ELF-1 (cell line): ENCODE results near the gene ADAMTS6.
"Not testable (repeated sequence)": the region's sequence is repeated elsewhere in the genome, so short reads cannot be mapped to it uniquely, and the experiment has no call there.

Source experiments
- DNase-seq: peaks from one replicate; pipeline ENCODE4 v3.0.0-alpha.2; 2016; ENCODE audit warnings: low read depth, low spot score

ADAMTS6 gene

GRCh38 chr5:65199993-65200675 lies 281.6 kb downstream of the ADAMTS6 start:
- no peak for DNase-seq

- no peak for DNase-seq
Observed at GRCh38 chr5:65198456-65199120, 283.1 kb downstream of the ADAMTS6 start.

- no peak for DNase-seq
Observed at GRCh38 chr5:65197531-65198455, 283.9 kb downstream of the ADAMTS6 start.

GRCh38 chr5:65194871-65195270 lies 286.8 kb downstream of the ADAMTS6 start:
- DNase-seq: no peak

GRCh38 chr5:65192331-65192730 lies 289.4 kb downstream of the ADAMTS6 start:
- DNase-seq: no peak

- DNase-seq: no peak
Observed at GRCh38 chr5:65191554-65192135, 290.1 kb downstream of the ADAMTS6 start.

- DNase-seq: no peak
Observed at GRCh38 chr5:65190328-65191053, 291.2 kb downstream of the ADAMTS6 start.

GRCh38 chr5:65186646-65187227 lies 295.0 kb downstream of the ADAMTS6 start:
- DNase-seq: no peak

- no peak for DNase-seq
Observed at GRCh38 chr5:65185468-65185867, 296.3 kb downstream of the ADAMTS6 start.

- peak; percentile 51 for DNase-seq
Observed at GRCh38 chr5:65184780-65185179, 296.9 kb downstream of the ADAMTS6 start.

GRCh38 chr5:65174231-65174630 lies 307.5 kb downstream of the ADAMTS6 start:
- not testable (repeated sequence) for DNase-seq

- no peak for DNase-seq
Observed at GRCh38 chr5:65173130-65173525, 308.6 kb downstream of the ADAMTS6 start.

- no peak for DNase-seq
Observed at GRCh38 chr5:65172486-65173129, 309.1 kb downstream of the ADAMTS6 start.

GRCh38 chr5:65171645-65172044 lies 310.1 kb downstream of the ADAMTS6 start:
- DNase-seq: no peak

GRCh38 chr5:65163698-65164097 lies 318.0 kb downstream of the ADAMTS6 start:
- DNase-seq: no peak

GRCh38 chr5:65161655-65162054 lies 320.1 kb downstream of the ADAMTS6 start:
- DNase-seq: no peak

- DNase-seq: peak; percentile 31
Observed at GRCh38 chr5:65157906-65158603, 323.7 kb downstream of the ADAMTS6 start.

- no peak for DNase-seq
Observed at GRCh38 chr5:65156933-65157332, 324.8 kb downstream of the ADAMTS6 start.

- DNase-seq: no peak
Observed at GRCh38 chr5:65152131-65152530, 329.6 kb downstream of the ADAMTS6 start.

- DNase-seq: no peak
Observed at GRCh38 chr5:65151614-65152013, 330.1 kb downstream of the ADAMTS6 start.
